ENCODE data around the gene UBC. TPM values are rescaled to one million over a fixed set of nuclear protein-coding genes. Genes with fewer than 3 reads are reported as not detected.

UBC gene
- total RNA-seq, 4 donors from 2014 or later: 1,276 to 1,840 (median 1,378) TPM

- Histone ChIP-seq H3K27me3 (no peaks in the 10 kb centered on the region), H3K36me3 (peaks cover 0 to 28% (median 0%) of the 10 kb centered on the region in 3 donors), H3K4me3 (peak overlapping the region in 2 of 4 donors; percentile 13 to 33), H3K27ac (peak overlapping the region in 3 of 4 donors; percentile 50 to 63 (median 61)), H3K9me3 (no peaks in the 10 kb centered on the region), H3K4me1 (peaks cover 0 to 56% (median 30%) of the 10 kb centered on the region in 4 donors)
- WGBS, 2 donors: 57% methylated on average over 9 of the region's 9 CpGs
- peak in 1 of 2 donors; percentile 41 for DNase-seq (ENCODE audit: low spot score in 2 of 2)
- TF ChIP-seq CTCF (IDR thresholded peaks at IDR 0.05): no peak
- peak in 1 of 2 donors; percentile 85 for TF ChIP-seq EP300 (IDR thresholded peaks at IDR 0.05)
- peak in 1 of 2 donors; percentile 28 for TF ChIP-seq POLR2A (IDR thresholded peaks at IDR 0.05)
Measured at GRCh38 chr12:124910561-124911478, 3.6 kb downstream of the UBC start.

- no peak for DNase-seq (ENCODE audit: low spot score in 2 of 2)
- 64 to 66% methylated on average over 8 of the region's 8 CpGs for WGBS, 2 donors
- Histone ChIP-seq H3K27ac (peak overlapping the region; percentile 1 to 63 (median 56)), H3K4me1 (peaks cover 0 to 59% (median 31%) of the 10 kb centered on the region in 4 donors), H3K27me3 (no peaks in the 10 kb centered on the region), H3K4me3 (peak overlapping the region in 1 of 4 donors; percentile 33), H3K9me3 (no peaks in the 10 kb centered on the region), H3K36me3 (peaks cover 0 to 28% (median 0%) of the 10 kb centered on the region in 3 donors)
- TF ChIP-seq EP300 (IDR thresholded peaks at IDR 0.05) (peak in 1 of 2 donors; percentile 55), CTCF (IDR thresholded peaks at IDR 0.05) (no peak), POLR2A (IDR thresholded peaks at IDR 0.05) (no peak)
Measured at GRCh38 chr12:124909831-124910560, 4.5 kb downstream of the UBC start.

- peak overlapping the region in 3 of 4 donors; percentile 50 to 87 (median 74) for H3K27ac ChIP-seq
- WGBS, 2 donors: 0% methylated on average over 2 of the region's 2 CpGs
- DNase-seq (ENCODE audit: low spot score in 2 of 2): peak; percentile 87 to 100
Measured at GRCh38 chr12:124906606-124907261, 7.7 kb downstream of the UBC start.

More at GRCh38 chr12:124906606-124907261, 7.7 kb downstream of the UBC start:
- Histone ChIP-seq H3K4me3 (no peak overlapping the region), H3K9me3 (no peaks in the 10 kb centered on the region), H3K27me3 (no peaks in the 10 kb centered on the region), H3K4me1 (peaks cover 0 to 66% (median 35%) of the 10 kb centered on the region in 4 donors), H3K36me3 (peaks cover 0 to 12% (median 0%) of the 10 kb centered on the region in 3 donors)
- TF ChIP-seq EP300 (IDR thresholded peaks at IDR 0.05) (peak; percentile 74 to 76), CTCF (IDR thresholded peaks at IDR 0.05) (peak; percentile 94 to 98 (median 96)), POLR2A (IDR thresholded peaks at IDR 0.05) (no peak)

All from tibial nerve (tissue), 4 donors.